ENCODE data around the gene NUMA1.

The NUMA1 gene

DNA sequence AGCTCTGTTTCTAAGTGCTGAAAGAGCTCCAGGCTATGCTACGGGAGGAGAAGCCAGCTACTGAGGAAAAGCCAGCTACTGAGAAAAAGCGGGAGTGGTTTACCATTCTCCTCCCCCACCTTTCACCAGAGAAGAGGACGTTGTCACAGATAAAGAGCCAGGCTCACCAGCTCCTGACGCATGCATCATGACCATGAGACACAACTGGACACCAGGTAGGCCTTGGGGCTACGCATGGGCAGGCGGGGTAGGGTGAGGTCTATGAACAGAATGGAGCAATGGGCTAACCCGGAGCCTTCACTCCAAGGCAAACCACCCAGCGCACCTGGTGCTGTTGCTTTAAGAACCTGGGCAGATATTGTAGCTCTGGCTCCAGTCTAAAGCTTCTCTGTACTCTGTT lies 80.5 kb downstream of the NUMA1 start:
- DNase-seq: peak; percentile 48

DNA sequence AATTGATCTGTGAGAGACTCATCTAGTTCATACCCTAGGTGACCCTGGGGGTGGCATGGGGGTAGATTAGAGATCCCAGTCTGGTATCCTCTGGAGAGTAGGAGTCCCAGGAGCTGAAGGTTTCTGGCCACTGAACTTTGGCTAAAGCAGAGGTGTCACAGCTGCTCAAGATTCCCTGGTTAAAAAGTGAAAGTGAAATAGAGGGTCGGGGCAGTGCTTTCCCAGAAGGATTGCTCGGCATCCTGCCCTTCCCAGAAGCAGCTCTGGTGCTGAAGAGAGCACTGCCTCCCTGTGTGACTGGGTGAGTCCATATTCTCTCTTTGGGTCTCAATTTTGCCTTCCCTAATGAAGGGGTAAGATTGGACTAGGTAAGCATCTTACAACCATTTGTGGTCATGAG lies 81.0 kb downstream of the NUMA1 start:
- DNase-seq: no peak

DNA sequence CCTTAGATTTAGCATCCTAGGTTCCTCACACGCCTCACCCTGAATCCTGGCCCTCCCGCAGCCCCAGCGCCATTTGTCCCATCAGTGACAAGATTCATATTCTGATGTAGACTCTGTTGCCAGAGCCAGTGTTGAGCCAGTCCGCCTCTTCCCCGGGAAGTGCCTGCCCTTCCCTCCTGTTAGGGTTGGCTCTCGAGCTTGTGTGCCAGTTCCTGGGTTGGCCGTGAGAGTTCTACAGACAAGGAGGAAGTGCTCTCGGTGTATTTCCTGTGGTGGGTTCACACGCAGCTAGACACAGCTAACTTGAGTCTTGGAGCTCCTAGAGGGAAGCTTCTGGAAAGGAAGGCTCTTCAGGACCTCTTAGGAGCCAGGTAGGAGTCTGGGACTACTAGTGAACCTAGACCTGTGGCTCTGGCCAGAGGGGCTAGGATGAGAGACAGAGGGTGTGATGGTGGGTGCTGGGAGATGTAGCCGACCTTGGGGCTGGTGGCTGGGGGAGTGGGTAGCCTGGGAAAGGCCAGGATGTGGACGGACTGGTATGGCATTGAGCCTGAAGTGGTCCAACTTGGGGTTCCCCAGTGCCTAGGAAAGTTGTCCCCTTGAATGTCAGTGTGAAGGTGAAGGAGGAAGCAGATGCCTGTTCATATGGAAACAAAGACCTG lies 81.6 kb downstream of the NUMA1 start, which contains the start of gene IL18BP:
Gene IL18BP (plus strand): TSS at position 261 of the 662 bp plus-strand sequence. CDS start 1,076 bp downstream, outside the sequence.
- DNase-seq: peak; percentile 72

DNA sequence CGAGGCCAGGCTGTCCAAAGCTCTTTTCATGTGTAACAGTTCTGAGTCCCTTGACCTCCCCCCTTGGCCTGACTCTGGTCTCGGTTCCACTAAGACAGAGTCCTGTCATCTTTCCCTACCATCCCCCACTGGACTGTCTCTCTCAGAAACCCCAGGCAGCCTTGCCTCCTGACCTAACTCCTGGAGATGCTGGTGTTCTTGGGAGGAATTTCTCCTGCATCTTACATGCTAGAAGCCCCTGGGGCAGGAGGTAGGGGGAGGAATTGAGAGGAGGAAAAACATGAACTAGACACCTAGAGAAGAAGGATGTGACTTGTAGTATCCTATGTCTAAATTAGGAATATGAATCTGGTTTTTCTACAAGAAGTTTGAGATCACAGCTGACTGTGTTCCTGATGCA lies 82.3 kb downstream of the NUMA1 start:
- no peak for DNase-seq

DNA sequence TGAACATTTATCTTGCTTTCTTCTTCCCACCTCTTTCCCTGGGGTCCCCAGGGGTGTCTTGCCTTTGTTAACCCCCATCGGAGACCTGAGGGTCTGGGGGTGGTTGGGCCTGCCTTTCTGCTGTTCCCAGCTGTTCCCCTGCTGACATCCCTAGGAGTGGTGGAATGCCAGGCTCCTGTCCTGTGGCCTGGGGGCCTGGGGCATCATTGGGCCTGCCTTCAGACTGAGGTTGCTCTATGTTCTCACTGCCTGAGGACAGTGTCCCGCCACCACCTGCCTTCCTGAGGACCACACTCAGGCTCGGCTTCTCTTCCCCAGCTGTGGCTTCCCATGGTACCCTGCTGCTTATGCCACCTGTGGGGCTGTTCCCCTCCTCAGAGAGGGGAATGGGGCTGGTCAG lies 82.7 kb downstream of the NUMA1 start:
- DNase-seq: no peak

DNA sequence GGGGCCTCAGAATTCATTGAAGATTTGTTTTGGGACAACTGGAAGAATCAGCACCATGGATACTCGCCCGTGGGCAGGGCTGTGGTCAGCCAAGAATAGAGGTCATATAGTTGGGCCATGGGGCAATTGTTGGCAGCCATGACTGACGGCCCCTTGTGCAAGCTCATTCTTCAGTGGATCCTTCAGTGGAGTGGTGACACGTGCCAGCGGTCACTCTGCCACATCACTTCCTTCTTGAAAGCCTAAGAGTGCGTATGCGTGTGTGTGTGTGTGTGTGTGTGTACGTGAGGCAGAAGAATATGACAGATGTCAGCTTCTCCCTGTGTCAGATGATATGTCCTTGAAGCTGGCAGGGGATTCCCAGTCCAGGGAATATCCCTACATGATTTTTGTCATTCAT lies 83.4 kb downstream of the NUMA1 start:
- peak; percentile 37 for DNase-seq

DNA sequence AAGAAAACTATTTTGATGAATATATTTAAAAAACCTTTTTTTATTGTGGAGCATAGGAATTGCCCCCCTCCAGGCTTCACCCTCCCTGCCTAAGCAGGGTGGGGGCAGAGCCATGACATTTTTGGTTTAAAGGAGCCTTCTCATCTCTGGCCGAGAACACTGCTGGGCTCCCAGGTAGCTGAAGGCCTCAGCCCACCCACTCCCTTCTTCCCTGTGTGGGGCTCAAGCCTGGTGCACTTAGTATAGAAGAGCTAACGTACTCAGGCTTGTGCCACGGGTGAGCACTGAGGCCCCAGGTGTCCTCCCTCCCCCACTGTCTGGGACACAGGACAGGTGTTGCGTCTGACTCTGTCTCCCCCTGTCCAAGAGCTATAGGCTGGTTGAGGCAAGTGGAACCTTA lies 83.8 kb downstream of the NUMA1 start:
- DNase-seq: no peak

DNA sequence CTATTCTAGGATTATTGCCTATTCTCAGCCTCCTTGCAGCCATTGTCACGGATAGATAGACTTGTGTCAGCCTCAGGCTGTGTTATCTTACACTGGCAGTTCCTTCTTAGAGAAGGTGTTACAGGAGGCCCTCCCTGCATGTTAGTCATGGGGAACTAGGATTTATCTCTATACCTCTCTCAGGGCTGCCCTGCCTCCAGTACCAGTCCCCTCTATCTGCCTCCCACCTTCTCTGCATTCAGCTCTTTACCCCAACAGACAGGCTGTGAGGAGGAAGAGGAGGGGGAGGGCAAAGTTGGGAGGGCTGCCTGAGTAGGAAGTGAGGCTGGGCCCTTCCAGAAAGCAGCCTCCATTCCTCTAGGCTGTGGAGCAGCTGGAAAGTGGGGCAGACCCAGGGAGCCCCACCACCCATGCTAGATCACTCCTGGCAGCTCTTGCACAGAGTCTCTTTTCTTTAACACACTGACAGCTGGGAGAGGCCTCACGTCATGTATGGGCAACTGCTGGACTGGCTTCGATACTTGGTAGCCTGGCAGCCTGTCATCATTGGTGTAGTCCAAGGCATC lies 84.5 kb downstream of the NUMA1 start:
- peak; percentile 95 for DNase-seq

- DNase-seq: no peak
These were observed 85.6 kb downstream of the NUMA1 start for GRCh38 chr11:71994786-71995185.

- no peak for DNase-seq
These were observed 88.1 kb downstream of the NUMA1 start for GRCh38 chr11:71992136-71992730.

- DNase-seq: peak; percentile 82
These were observed 88.8 kb downstream of the NUMA1 start for GRCh38 chr11:71991494-71991893.

DNA sequence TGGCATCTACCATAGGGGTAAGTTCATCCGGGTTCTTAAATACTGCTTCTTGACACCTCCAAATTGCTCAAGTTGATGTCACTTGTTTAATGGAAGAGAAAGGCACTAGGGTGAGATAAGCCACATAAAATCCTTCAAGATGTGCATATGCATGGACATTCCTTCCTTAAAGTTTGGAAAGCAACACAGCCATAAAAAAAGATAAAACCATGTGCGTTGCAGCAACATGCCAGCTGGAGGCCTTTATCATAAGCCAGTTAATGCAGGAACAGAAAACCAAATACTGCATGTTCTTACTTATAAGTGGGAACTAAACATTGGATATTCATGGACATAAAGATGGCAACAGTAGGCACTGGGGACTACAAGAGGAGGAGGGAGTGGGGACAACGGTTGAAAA lies 89.6 kb downstream of the NUMA1 start:
- no peak for DNase-seq

DNA sequence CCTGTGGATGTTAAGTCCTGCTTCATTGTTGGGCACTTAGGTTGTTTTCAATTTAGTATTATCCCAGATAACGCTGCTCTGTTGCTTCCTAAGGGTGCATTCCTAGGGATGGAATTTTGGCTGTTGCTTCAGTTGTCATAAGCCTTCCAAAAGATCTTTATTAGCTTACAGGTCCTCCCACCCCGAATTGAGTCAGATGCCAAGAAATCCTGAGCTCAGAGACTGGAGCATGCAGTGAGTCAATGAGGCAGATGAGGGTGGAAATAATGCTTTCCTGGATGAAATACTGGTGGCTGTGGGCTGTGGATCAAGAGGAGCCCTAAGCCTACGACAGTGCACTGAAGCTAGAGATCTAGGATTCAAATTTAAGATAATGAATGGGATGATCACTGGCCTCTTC lies 92.3 kb downstream of the NUMA1 start:
- no peak for DNase-seq

- no peak for DNase-seq
These were observed 92.8 kb downstream of the NUMA1 start for GRCh38 chr11:71987521-71987920.

GRCh38 chr11:71986131-71986530 lies 94.2 kb downstream of the NUMA1 start:
- peak; percentile 56 for DNase-seq

DNA sequence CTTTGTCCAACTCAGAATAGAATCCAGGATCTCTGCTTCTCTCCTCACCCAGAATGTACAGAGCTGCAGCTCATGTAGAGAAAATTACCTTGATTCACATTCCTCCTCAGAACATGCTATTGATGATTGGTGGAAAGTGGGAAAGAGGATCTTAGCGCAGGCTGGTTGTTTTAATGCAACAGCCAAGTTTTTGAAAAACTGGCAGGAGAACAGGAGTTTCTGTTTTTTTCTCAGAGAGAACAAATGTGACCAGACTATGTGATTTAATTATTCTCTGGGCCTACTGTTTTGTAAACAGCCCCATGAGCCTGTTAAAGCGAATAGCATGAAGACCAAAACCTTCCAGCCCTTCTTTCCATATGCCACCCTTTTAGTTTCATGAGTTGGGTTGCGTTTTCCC lies 100.7 kb downstream of the NUMA1 start:
- no peak for DNase-seq

- DNase-seq: no peak
These were observed 101.2 kb downstream of the NUMA1 start for GRCh38 chr11:71979094-71979493.

- DNase-seq: peak; percentile 82
These were observed 102.5 kb downstream of the NUMA1 start for GRCh38 chr11:71977743-71978418.

- DNase-seq: no peak
These were observed 103.3 kb downstream of the NUMA1 start for GRCh38 chr11:71977090-71977489.

DNA sequence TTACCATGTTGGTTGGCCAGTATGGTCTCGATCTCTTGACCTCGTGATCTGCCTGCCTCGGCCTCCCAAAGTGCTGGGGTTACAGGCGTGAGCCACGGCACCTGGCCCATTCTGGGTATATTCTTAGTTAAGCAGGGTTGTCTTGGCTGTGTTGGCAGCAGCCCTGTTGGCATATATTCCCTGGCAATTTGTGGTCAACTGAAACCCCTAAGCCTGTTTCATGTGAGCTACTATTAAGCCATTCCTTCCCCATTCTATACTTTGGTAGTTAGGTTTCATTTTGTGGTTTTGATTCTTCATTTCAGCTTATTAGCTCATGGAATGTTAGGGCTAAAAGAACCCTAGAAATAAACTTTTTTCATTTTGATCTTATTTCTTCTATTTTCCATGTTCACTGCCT lies 103.8 kb downstream of the NUMA1 start:
- DNase-seq: peak; percentile 17

DNA sequence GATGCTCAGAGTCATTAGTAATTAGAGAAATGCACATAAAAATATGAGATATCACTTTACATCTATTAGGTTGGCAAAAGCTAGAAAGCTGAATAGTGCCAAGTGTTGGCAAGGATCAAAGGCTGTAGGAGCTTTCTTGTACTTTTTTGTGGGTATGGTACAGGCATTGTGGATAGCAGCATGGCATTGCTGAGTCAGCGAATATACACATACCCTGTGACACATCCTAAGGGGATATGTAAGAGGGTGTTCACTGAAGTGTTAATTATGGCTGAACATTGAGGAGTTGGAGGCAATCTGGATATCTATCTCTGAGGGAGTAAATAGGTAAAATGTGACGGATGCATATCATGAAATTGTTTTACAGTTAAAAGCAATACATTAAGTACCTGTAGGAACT lies 108.7 kb downstream of the NUMA1 start:
- no peak for DNase-seq

DNA sequence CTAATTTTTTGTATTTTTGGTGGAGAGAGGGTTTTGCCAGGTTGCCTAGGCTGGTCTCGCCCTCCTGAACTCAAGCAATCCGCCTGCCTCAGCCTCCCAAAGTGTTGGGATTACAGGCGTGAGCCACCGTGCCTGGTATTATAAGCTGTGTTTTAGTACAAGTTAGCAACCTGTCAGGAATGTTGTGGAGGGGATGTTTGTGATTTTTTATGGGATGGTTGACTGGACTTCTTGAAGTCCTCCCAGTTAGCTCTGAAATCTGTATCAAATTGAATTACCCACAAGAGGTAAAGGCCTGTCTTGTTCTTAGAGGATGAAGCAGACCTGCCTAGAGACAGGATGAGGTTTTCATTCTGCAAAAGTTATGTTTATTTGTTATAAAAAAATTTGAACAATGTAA lies 115.7 kb downstream of the NUMA1 start:
- no peak for DNase-seq

DNA sequence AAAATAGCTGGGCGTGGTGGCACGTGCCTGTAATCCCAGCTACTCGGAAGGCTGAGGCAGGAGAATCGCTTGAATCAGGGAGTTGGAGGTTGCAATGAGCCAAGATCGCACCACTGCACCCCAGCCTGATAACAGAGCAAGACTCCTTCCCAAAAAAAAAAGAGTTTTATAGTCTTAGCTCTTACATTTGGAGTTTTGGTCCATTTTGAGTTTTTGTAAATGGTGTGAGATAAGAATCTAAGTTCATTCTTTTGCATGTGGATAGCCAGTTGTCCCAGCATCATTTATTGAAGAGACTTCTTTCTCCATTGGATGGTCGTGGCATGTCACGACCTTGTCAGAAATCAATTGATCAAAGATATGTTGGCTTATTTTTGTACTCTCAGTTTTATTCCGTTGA lies 116.9 kb downstream of the NUMA1 start:
- no peak for DNase-seq

GRCh38 chr11:71962428-71963038 lies 117.8 kb downstream of the NUMA1 start:
- peak; percentile 65 for DNase-seq

Data from hematopoietic multipotent progenitor cell treated with erythropoietin and hydrocortisone succinate and interleukin-3 and kit ligand, for 4 days (in vitro differentiated cells).